ENCODE data around the gene C1orf159. TPM values are rescaled to one million over a fixed set of nuclear protein-coding genes. Genes with fewer than 3 reads are reported as not detected.

Gene C1orf159
- total and polyA plus RNA-seq, 2 donors (not counting 1 experiment from before 2014, with no cell fraction given), result 2.6 to 3.3 TPM

DNA sequence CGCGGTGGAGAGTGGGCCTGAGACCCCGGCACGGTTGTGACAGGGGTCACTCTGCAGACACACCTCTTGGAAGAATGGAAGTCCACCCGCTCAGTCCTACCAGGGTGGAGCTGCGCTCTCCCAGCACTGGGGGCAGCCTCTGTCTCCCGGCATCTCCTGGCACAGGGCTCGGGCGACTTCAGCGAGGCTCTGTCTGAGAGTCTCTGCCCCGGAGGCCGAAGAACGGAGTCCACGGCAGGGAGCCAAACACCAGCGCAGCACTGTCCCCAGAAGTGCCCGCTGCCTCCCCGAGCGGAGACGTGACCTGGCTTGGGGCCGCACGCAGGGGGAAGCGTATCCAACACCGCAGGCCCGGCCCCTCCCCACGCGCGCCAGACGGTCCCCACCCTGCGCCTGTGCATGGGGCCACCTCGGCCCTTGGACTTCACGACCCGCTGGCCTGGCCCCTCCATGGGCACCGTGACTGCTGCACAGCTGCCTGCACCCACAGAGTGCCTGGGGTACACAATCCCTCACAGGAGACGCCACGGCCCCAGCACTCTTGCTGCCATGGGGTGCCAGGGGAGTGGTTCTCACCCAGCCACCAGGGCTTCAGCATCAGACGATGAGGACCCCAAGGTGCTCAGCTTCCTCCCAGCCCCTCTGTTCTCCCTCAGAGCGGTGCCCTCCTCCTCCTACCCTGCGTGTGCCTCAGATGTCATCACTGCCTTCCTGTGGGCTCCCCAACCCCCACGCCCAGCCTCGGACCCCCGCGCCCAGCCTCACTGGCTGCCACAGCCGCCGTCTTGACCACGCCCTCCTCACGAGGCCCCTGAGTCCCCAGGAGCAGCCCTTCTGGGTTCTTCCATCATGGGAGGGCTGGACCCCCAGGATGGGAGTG is 26.8 kb downstream of the C1orf159 start:
- Histone ChIP-seq H3K27ac (ENCODE audit: insufficient read depth, low read length) (no peak overlapping the region), H3K27me3 (ENCODE audit: control insufficient read depth, insufficient read depth, low read length) (no peaks in the 10 kb centered on the region)
- DNase-seq (ENCODE audit: low read depth in 2 of 2), result no peak

DNA sequence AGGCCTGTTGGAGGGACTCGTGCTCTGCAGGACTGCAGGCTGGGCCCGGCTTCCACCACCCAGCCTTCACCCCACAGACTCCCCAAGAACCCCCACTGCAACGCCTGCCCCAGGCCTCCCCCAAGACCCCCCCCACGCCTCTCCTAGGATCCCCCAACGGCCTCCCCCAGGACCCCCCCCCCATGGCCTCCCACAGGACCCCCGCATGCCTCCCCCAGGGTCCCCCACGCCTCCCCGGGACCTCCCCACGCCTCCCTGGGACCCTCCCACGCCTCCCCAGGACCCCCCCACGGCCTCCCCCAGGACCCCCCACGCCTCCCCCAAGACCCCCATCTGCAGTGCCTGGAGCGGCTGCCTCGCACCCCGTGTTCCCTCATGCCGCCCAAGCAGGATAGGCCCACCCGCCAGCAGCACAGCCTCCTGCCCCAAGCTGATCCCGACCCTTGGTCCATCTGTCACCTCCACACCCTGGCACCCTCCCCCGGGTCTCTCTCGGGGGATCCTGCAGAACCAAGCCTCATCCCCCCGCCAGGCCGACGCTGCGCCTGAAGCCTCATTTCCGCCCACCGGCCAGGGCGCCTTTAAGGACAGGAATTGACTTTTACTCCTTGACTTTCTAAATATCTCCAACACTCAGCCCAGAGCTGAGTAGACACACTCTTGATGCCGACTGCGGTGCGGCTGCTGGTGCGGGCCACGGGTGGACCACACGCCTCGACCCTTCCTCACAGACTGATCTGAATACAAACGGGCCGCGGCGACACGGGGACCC is 27.7 kb downstream of the C1orf159 start:
- H3K9me3 ChIP-seq (ENCODE audit: control insufficient read depth, insufficient read depth, low read depth, low read length), result no peaks in the 10 kb centered on the region
- no peak overlapping the region for H3K27ac ChIP-seq (ENCODE audit: insufficient read depth, low read length)
- no peaks in the 10 kb centered on the region for H3K27me3 ChIP-seq (ENCODE audit: control insufficient read depth, insufficient read depth, low read length)
- no peak overlapping the region for H3K9ac ChIP-seq (ENCODE audit: insufficient read depth, low read length)
- TF ChIP-seq, protein P1, sequence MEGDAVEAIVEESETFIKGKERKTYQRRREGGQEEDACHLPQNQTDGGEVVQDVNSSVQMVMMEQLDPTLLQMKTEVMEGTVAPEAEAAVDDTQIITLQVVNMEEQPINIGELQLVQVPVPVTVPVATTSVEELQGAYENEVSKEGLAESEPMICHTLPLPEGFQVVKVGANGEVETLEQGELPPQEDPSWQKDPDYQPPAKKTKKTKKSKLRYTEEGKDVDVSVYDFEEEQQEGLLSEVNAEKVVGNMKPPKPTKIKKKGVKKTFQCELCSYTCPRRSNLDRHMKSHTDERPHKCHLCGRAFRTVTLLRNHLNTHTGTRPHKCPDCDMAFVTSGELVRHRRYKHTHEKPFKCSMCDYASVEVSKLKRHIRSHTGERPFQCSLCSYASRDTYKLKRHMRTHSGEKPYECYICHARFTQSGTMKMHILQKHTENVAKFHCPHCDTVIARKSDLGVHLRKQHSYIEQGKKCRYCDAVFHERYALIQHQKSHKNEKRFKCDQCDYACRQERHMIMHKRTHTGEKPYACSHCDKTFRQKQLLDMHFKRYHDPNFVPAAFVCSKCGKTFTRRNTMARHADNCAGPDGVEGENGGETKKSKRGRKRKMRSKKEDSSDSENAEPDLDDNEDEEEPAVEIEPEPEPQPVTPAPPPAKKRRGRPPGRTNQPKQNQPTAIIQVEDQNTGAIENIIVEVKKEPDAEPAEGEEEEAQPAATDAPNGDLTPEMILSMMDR (conservative IDR thresholded peaks at IDR 0.05 in 1 of 2, IDR thresholded peaks at IDR 0.05 in 1 of 2; ENCODE audit: low read depth in 1 of 2, low read length in 2 of 2), result no peak
- no peak for TF ChIP-seq EZH2 (IDR thresholded peaks at IDR 0.05; ENCODE audit: low read length, missing control alignments)
- no peak for DNase-seq (ENCODE audit: low read depth in 2 of 2)
- no peaks in the 10 kb centered on the region for H4K20me1 ChIP-seq (ENCODE audit: control insufficient read depth, extremely low read depth, insufficient read depth, low read length)
- H3K4me3 ChIP-seq (replicated peaks in 1 of 4; ENCODE audit: control extremely low read depth in 1 of 4, insufficient read depth in 1 of 4, low read depth in 3 of 4, low read length in 4 of 4), result no peak overlapping the region
- H3K36me3 ChIP-seq (ENCODE audit: control insufficient read depth, insufficient read depth, low read length), result peaks cover 2% of the 10 kb centered on the region
- H2AFZ ChIP-seq (ENCODE audit: low read length), result no peak overlapping the region
- H3K79me2 ChIP-seq (ENCODE audit: control insufficient read depth, insufficient read depth, low read length), result no peaks in the 10 kb centered on the region
- H3K4me1 ChIP-seq (ENCODE audit: control insufficient read depth, extremely low read depth, insufficient read depth, low read length), result no peaks in the 10 kb centered on the region
- H3K4me2 ChIP-seq (ENCODE audit: extremely low read depth, insufficient read depth, low read length), result no peak overlapping the region

More for the DNA sequence above, 26.8 kb downstream of the C1orf159 start:
- TF ChIP-seq, protein P1 (conservative IDR thresholded peaks at IDR 0.05 in 1 of 2, IDR thresholded peaks at IDR 0.05 in 1 of 2; ENCODE audit: low read depth in 1 of 2, low read length in 2 of 2), result no peak
- no peak for TF ChIP-seq EZH2 (IDR thresholded peaks at IDR 0.05; ENCODE audit: low read length, missing control alignments)
- Histone ChIP-seq H3K9me3 (ENCODE audit: control insufficient read depth, insufficient read depth, low read depth, low read length) (no peaks in the 10 kb centered on the region), H3K36me3 (ENCODE audit: control insufficient read depth, insufficient read depth, low read length) (no peaks in the 10 kb centered on the region), H4K20me1 (ENCODE audit: control insufficient read depth, extremely low read depth, insufficient read depth, low read length) (no peaks in the 10 kb centered on the region), H3K79me2 (ENCODE audit: control insufficient read depth, insufficient read depth, low read length) (no peaks in the 10 kb centered on the region), H2AFZ (ENCODE audit: low read length) (no peak overlapping the region), H3K4me2 (ENCODE audit: extremely low read depth, insufficient read depth, low read length) (no peak overlapping the region), H3K4me1 (ENCODE audit: control insufficient read depth, extremely low read depth, insufficient read depth, low read length) (no peaks in the 10 kb centered on the region), H3K4me3 (replicated peaks in 1 of 4; ENCODE audit: control extremely low read depth in 1 of 4, insufficient read depth in 1 of 4, low read depth in 3 of 4, low read length in 4 of 4) (no peak overlapping the region), H3K9ac (ENCODE audit: insufficient read depth, low read length) (no peak overlapping the region)

DNA sequence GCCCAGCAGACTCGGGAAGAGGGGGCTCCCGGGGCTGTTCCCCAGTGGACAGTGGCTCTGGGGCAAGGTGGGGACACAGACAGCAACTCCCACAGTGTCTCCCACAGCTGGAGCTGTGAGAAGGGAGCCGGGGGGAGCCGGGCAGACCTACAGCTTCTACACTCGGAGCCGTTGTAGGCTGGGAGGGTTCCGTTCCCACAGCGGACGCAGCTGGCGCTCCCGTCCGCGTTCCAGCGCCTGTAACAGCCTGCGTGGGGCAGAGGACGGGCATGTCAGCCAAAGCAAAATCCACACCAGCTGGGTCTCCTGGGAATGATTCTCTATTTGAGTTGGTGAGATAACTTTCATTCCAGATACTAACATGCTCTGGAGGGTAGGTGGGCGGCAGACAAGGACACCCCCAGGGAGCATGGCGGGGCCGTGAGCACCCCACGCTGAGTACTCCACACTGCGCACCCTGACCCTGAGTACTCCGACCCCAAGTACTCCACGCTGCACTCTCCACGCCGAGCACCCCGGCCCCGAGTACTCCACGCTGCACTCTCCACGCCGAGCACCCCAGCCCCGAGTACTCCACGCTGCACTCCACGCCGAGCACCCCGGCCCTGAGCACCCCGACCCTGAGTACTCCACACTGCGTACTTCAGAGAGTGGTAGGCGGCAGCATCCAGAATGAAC is 28.4 kb downstream of the C1orf159 start:
- Histone ChIP-seq H2AFZ (ENCODE audit: low read length) (no peak overlapping the region), H4K20me1 (ENCODE audit: control insufficient read depth, extremely low read depth, insufficient read depth, low read length) (no peaks in the 10 kb centered on the region), H3K4me3 (replicated peaks in 1 of 4; ENCODE audit: control extremely low read depth in 1 of 4, insufficient read depth in 1 of 4, low read depth in 3 of 4, low read length in 4 of 4) (no peak overlapping the region), H3K36me3 (ENCODE audit: control insufficient read depth, insufficient read depth, low read length) (peaks cover 2% of the 10 kb centered on the region), H3K79me2 (ENCODE audit: control insufficient read depth, insufficient read depth, low read length) (no peaks in the 10 kb centered on the region), H3K4me1 (ENCODE audit: control insufficient read depth, extremely low read depth, insufficient read depth, low read length) (no peaks in the 10 kb centered on the region), H3K27me3 (ENCODE audit: control insufficient read depth, insufficient read depth, low read length) (no peaks in the 10 kb centered on the region), H3K27ac (ENCODE audit: insufficient read depth, low read length) (no peak overlapping the region), H3K9ac (ENCODE audit: insufficient read depth, low read length) (no peak overlapping the region), H3K9me3 (ENCODE audit: control insufficient read depth, insufficient read depth, low read depth, low read length) (no peaks in the 10 kb centered on the region), H3K4me2 (ENCODE audit: extremely low read depth, insufficient read depth, low read length) (no peak overlapping the region)
- no peak for TF ChIP-seq EZH2 (IDR thresholded peaks at IDR 0.05; ENCODE audit: low read length, missing control alignments)
- TF ChIP-seq, protein P1 (conservative IDR thresholded peaks at IDR 0.05 in 1 of 2, IDR thresholded peaks at IDR 0.05 in 1 of 2; ENCODE audit: low read depth in 1 of 2, low read length in 2 of 2), result no peak
- DNase-seq (ENCODE audit: low read depth in 2 of 2), result no peak
